HG03280 (cell line): ENCODE measurements around the gene GOLGA5.
"Not testable (repeated sequence)": the region's sequence is repeated elsewhere in the genome, so short reads cannot be mapped to it uniquely, and the experiment has no call there.

Experiments
- ATAC-seq: cut with Tn5 transposase; IDR thresholded peaks from one replicate; pipeline ENCODE4 v1.9.1; 2021; ENCODE audit warnings: mild to moderate bottlenecking, moderate library complexity; ENCODE audit not compliant: unreplicated experiment

Gene GOLGA5

GRCh38 chr14:92778868-92779565 is 15.1 kb upstream of the GOLGA5 start:
- ATAC-seq, result not testable (repeated sequence)

DNA sequence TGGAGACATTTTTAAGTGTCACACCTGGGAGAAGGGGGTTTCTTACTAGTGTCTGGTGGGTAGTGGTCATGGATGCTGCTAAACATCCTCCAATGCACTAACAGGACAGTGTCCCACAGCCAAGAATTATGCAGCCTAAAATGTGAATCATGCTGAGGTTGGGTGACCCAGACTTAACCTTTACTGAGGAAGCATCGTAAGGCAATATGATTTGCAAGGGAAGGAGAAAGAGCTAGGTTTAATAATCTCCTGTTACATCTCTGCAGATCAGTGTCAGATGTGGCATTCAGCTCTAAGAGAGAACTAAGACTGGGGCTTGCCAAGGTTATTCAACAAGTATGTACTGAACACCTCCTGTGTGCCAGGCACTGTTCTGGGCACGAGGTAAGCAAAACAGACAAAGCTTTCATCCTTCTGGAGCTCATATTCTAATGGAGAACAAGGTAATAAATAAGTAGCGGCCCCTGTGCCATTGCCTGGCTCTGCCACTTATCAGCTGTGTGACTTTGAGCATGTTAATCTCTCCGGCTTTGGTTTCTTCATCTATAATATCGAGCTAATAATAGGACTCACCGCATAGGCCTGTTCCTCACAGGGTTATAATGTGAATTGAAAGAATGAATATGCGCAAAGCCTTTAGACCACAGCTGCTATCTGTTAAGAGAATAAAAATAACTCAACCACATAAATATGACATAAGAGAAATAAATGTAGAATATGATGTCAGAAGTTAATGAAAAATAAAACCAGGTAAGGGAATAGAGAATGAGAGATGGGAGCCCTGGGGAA is 13.5 kb upstream of the GOLGA5 start:
- no peak for ATAC-seq

- no peak for ATAC-seq
Measured at GRCh38 chr14:92781350-92781749, 12.8 kb upstream of the GOLGA5 start.

DNA sequence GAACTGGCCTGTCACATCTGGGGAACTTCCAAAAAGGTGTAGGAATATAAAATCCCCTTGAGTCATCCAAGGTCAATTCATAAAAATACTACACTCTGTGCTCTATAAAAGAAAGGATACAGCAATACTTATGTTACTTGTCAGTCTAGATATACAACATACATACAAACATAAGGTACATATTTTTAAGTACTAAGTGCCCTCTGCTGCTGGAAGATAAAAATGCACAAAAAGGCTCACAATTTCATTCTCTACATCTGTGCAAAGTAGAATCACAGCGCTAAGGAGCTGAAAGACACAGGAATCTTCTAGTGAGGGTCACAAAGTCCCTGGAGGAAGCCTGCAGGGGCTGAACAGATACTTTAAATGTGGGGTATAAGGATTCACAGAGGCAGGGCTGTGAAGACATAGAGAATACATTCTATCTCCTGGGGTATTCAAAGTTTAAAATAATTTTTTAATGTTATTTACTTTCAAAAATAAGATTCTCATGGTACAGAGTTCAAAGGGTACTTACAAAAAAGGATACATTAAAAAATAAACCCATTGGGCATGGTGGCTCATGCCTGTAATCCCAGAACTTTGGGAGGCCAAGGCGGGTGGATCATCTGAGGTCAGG is 10.2 kb upstream of the GOLGA5 start:
- ATAC-seq, result no peak

DNA sequence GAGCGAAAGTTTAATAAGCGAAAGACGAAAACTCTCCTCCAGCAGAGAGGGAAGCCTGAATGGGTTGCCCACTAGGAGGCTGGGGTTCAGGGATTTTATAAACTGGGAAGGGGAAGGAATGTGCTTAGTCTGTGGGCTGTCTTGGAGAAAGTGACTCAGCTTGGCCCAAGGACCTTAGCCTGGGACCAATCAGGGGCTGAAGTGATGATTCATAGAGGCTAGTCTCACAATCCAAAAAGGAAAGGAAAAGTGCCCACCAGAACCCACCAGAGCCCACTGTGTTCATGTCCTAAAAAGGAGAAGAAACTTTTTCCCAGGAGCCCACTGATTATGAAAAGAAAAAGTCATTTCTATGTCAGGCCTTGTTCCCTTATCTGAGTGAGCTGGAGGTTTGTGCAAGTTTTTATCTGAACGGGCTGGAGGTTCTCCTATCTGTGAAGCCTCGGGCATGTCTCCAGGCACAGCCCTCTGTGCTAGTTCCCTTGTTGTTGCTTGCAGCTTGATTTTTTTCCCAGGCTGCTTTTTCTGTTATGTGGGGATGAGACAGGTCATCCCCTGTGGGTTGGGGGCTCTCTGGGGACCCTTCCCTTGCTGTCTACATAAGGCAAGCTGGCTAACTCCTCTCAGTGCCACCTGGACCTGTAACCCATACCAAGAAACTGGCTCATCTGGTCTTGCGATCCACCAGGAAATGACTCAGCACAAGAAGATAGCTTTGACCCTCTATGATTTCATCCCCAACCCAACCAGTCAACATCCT is 8.3 kb upstream of the GOLGA5 start:
- no peak for ATAC-seq

DNA sequence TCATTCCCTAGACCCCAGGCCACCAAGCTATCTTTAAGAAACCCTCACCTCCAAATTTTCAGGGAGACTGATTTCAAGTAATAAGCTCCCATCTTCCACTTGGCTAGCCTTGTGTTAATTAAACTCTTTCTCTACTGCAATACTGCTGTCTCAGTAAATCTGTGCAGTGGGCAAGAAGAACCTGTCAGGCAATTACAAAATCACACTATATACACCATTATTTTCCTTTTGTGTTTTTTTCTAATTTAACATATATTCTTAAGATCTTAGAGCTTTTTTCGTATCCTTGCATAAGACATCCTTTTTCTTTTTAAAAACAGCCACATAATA is 7.7 kb upstream of the GOLGA5 start:
- ATAC-seq, result no peak

GRCh38 chr14:92787554-92787953 is 6.6 kb upstream of the GOLGA5 start:
- ATAC-seq, result no peak

DNA sequence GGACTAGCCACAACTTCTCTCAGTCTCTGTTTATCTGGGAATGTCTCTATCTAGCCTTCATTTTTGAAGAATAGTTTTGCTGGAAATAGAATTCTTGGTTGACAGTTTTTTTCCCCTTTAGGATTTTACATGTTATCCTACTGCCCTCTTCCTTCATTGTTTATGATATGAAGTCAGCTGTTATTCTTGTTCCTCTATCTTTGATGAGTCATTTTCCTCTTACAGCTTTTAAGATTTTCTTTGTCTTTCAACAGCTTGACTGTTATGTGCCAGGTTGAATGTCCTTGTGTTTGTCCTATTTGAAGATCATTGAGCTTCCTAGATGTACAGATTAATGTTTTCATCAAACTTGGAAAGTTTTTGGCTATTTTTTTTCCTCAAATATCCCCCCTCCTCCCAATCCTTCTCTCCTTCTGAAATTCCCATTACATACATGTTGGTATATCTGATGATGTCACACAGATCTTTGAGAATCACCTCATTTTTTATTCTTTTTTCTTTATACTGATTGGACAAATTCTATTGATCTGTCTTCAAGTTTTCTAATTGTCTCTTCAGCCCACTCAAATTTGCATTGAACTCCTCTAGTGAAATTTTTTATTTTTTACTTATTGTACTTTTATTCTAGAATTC is 4.5 kb upstream of the GOLGA5 start:
- ATAC-seq, result no peak

DNA sequence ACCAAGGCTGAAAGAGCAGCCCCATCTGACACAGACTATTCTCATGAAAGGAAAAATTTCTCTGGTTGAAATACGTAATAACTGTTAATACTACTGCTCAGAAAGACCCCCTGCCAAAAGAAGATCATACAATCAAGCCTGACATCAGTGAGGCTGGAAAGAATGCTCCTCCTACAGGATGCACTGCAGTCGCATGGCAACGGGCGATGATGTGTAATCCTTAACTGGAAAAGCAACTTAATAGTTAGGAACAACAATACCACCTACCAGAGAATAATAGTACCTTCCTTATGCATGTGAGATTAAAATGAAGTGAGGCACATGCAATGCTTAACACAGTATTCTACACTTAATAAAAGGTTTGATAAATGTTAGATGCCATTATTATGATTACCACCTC is 1.2 kb upstream of the GOLGA5 start:
- ATAC-seq, result no peak

DNA sequence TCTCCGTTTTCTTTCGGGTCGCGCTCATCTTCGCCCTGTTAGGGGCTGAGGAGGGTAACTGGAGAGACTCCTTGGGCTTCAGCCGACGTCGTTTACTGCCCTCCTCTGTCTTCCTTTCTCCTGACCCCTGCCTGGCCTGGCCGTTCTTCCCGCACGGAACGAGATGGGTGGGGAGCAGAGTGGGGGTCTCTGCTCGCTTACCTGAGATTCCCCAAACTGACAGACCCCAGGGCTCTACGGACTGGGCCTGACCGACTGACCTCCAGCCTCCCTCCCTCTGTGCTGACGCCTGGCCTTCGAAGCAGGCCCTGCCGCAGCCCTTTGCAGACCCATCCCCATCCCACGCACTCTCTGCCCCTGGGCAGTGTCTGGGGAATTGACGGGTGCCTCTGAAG is 439 bp downstream of the GOLGA5 start:
- peak; percentile 9 for ATAC-seq

GRCh38 chr14:92794961-92795360 is 856 bp downstream of the GOLGA5 start:
- ATAC-seq, result no peak

DNA sequence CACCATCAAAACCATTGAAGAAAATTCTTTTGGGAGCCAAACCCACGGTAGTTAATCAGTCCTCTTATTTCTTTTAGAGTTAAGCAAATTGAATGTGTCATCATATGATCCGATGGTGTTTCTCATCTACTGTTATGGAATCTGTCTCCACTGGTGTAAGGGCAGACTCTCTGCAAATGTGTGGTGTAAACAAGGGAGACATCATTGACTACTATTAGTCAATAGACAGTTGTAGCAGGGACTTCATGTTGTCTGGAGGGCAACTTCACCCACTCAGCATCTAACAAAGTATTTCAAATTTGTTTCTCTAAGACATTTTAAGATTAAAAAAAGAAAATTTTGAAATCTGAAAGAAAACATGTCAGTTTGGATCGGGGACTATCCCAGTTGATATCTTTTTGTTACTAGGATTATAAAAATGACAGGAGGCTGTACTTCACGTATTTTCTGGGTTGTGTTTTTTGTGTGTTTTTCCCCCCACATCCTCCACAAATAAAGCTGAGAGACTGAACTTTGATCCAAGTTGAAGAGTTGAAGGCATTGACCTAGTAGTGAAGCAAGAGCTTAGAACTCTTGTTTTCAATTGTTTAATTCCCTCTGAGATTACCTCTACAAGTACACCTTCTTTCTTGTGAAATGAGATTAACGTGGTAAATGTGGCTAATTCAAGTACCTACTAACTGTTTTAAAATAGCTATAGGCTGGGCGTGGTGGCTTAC is 4.0 kb downstream of the GOLGA5 start:
- no peak for ATAC-seq

GRCh38 chr14:92798811-92799210 is 4.7 kb downstream of the GOLGA5 start:
- ATAC-seq, result no peak

DNA sequence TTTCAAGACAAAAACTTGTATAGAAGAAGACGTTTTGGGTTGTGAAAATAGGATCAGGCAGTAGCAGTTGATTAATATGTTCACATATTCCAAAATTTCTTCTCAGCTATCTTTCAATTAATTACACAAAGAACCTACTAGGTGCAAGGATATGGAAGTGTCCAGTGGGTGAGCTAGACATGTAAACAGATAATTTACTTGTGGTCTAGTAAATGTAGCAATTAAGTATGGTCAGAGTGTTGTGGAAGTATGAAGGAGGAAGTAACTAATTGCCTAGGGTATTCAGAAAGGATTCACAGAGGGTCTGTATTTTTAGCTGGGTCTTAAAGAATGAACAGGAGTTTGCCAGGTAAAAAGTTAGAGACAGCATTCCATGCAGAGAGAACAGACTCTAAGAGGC is 5.9 kb downstream of the GOLGA5 start:
- ATAC-seq, result no peak

DNA sequence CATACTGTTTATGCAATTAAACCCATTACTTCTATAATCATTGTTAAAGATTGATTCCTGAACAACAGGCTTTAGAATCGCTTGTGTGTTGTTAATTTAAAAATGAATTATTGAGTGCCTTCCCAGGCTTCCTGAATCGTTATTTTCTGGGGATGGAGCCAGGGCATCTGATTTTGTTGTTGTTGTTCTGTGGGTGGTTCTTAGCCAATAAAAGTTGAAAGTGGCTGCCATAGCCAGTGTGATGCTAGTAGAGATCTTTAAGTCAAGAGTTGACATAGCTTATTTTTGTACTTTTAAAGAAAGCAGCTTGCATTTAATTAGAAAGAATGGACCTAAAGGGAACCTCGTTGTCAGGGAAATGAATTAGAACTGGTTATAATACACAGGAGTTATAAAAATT is 6.4 kb downstream of the GOLGA5 start:
- no peak for ATAC-seq

DNA sequence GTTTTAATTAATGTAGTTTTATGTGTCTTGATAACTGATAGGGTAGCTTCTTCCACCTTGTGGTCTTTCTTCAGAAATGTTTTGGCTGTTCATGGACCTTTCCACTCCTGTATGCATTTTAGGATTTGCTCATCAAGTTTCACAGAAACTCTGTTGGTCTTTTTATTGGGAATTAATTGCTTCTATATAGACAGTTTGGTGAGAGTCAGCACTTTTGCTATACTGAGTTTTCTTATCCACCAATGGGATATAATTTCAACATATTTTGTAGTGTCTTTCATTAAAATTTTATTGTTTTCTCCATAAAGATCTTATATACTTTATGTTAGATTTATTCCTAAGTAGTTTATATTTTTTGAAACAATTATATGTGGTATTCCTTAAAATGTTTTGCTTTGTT is 7.8 kb downstream of the GOLGA5 start:
- no peak for ATAC-seq

DNA sequence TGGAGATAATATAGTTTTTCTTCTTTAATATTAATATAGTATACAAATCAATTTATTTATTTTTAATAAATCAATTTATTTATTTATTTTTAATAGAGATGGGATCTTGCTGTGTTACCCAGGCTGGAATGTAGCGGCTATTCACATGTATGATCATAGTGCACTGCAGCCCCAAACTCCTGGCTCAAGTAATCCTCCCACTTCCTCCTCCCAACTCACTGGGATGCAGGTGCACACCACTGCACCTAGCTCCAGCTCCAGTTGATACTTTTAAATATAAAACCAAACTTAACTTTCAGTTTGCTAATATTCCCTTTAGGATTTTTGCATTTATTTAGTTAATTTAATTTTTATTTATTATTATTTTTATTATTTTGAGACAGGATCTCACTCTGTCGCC is 8.6 kb downstream of the GOLGA5 start:
- no peak for ATAC-seq

- no peak for ATAC-seq
Measured at GRCh38 chr14:92813201-92813600, 19.1 kb downstream of the GOLGA5 start.

DNA sequence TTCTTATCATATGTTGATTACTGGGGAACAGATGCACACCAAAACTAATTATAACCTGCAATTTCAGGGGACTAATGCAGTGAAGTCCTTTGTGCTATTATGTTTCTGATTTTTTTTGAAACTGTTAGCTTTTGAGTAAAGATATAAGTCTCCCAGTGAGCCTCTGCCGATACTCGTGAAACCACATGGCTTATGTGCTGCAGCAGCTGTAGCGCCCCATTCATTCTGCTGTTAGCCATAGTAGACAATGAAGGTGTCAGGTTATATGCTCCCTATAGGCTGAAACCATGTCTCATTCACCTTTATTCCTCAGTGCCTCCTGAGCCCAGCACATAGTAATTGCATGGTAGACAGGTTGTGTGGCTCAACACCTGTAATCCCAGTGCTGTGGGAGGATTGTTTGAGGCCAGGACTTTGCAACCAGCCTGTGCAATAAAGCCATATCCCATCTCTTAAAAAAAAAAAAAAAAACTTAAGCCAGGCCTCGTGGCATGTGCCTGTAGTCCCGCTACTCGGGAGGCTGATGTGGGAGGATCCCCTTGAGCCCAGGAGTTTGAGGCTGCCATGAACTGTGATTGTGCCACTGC is 25.0 kb downstream of the GOLGA5 start:
- ATAC-seq, result no peak
